HepG2 (cell line): ENCODE measurements around the gene C22orf15. TPM values are rescaled to one million over a fixed set of nuclear protein-coding genes. Genes with fewer than 3 reads are reported as not detected.

ENCODE experiments used
- ADNP ChIP-seq: sonication (generic); formaldehyde crosslinking; IDR thresholded peaks from 2 replicates; pipeline ENCODE4 v1.4.0; 2020; ENCODE audit warnings: missing genetic modification reagents
- FOXA1 ChIP-seq, 2 experiments: fragments of 450-650 bp in 1 of 2; sonication (generic) in 1 of 2; formaldehyde crosslinking in 1 of 2; IDR thresholded peaks; 2 replicates each; pipeline versions ENCODE4 v1.4.0 to v1.6.1; 2016 to 2020; ENCODE audit warnings: missing genetic modification reagents in 1 of 2
- FOXC1 ChIP-seq: sonication (generic); formaldehyde crosslinking; IDR thresholded peaks from 2 replicates; pipeline ENCODE4 v1.8.0; 2022; ENCODE audit warnings: mild to moderate bottlenecking, missing genetic modification reagents, borderline replicate concordance
- NFE2 ChIP-seq: sonication (generic); formaldehyde crosslinking; IDR thresholded peaks from 2 replicates; pipeline ENCODE4 v1.4.0; 2020; ENCODE audit warnings: missing genetic modification reagents
- REPIN1 ChIP-seq: sonication (generic); formaldehyde crosslinking; IDR thresholded peaks from 2 replicates; pipeline ENCODE4 v1.8.0; 2022; ENCODE audit warnings: missing genetic modification reagents, low read depth, mild to moderate bottlenecking, borderline replicate concordance
- ZNF30 ChIP-seq: sonication (generic); formaldehyde crosslinking; IDR thresholded peaks from 2 replicates; pipeline ENCODE4 v1.5.0; 2020; ENCODE audit warnings: mild to moderate bottlenecking, missing genetic modification reagents
- ZNF317 ChIP-seq: sonication (generic); formaldehyde crosslinking; IDR thresholded peaks from 2 replicates; pipeline ENCODE4 v1.5.0; 2020; ENCODE audit warnings: mild to moderate bottlenecking, missing genetic modification reagents
- ZNF562 ChIP-seq: sonication (generic); formaldehyde crosslinking; IDR thresholded peaks from 2 replicates; pipeline ENCODE4 v1.8.0; 2022; ENCODE audit warnings: missing genetic modification reagents, borderline replicate concordance
- ZNF629 ChIP-seq: sonication (generic); formaldehyde crosslinking; conservative IDR thresholded peaks from 2 replicates; pipeline ENCODE4 v1.5.0; 2020; ENCODE audit warnings: missing genetic modification reagents
- polyA plus RNA-seq, 8 experiments: library from polyadenylated mRNA; depleted of rRNA in 3 of 8; stranded (reverse) in 7 of 8; unstranded in 1 of 8; fragments of >200 nt; fragmentation: Illumina TruSeq in 4 of 8; extraction: Trizol in 4 of 8; gene quantifications; 2 replicates each; pipeline versions ENCODE4 v1.2.1 to v1.2.3, GENCODE V29; 2011 to 2016; ENCODE audit warnings: low read depth in 4 of 8, missing spikeins in 1 of 8, mixed read lengths in 1 of 8; ENCODE audit not compliant: insufficient read depth in 1 of 8
- total RNA-seq, 5 experiments: library from RNA; depleted of rRNA; stranded (reverse); fragments of >200 nt; fragmentation: Illumina TruSeq; extraction: Trizol; gene quantifications; 2 replicates each; pipeline ENCODE4 v1.2.3, GENCODE V29; 2016; ENCODE audit warnings: low read depth in 1 of 5
- TF ChIP-seq, protein P1 (sequence below): sonication (generic); formaldehyde crosslinking; IDR thresholded peaks from 2 replicates; pipeline ENCODE4 v1.5.1; 2020; ENCODE audit warnings: mild to moderate bottlenecking, missing genetic modification reagents, moderate library complexity
- TF ChIP-seq, protein P2 (sequence below): sonication (generic); formaldehyde crosslinking; IDR thresholded peaks from 2 replicates; pipeline ENCODE4 v1.5.0; 2020; ENCODE audit warnings: mild to moderate bottlenecking, missing genetic modification reagents, moderate library complexity

The C22orf15 gene
- total and polyA plus RNA-seq, 2 of the 13 experiments (the other 11 are each of a cell fraction or from before 2014, with no cell fraction given) = not detected

GRCh38 chr22:23775779-23776375 lies 13.1 kb downstream of the C22orf15 start (continued):
- no peak for TF ChIP-seq NFE2 (CRISPR knock-in tag)
- TF ChIP-seq, protein P1, sequence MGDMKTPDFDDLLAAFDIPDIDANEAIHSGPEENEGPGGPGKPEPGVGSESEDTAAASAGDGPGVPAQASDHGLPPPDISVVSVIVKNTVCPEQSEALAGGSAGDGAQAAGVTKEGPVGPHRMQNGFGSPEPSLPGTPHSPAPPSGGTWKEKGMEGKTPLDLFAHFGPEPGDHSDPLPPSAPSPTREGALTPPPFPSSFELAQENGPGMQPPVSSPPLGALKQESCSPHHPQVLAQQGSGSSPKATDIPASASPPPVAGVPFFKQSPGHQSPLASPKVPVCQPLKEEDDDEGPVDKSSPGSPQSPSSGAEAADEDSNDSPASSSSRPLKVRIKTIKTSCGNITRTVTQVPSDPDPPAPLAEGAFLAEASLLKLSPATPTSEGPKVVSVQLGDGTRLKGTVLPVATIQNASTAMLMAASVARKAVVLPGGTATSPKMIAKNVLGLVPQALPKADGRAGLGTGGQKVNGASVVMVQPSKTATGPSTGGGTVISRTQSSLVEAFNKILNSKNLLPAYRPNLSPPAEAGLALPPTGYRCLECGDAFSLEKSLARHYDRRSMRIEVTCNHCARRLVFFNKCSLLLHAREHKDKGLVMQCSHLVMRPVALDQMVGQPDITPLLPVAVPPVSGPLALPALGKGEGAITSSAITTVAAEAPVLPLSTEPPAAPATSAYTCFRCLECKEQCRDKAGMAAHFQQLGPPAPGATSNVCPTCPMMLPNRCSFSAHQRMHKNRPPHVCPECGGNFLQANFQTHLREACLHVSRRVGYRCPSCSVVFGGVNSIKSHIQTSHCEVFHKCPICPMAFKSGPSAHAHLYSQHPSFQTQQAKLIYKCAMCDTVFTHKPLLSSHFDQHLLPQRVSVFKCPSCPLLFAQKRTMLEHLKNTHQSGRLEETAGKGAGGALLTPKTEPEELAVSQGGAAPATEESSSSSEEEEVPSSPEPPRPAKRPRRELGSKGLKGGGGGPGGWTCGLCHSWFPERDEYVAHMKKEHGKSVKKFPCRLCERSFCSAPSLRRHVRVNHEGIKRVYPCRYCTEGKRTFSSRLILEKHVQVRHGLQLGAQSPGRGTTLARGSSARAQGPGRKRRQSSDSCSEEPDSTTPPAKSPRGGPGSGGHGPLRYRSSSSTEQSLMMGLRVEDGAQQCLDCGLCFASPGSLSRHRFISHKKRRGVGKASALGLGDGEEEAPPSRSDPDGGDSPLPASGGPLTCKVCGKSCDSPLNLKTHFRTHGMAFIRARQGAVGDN (CRISPR knock-in tag) = peak; percentile 18; the same call in 1 of the 2 replicates
- TF ChIP-seq FOXC1 (CRISPR knock-in tag) = no peak
- 0 out of 2 replicates have a peak, but pooled peaks have one; percentile 29 for TF ChIP-seq ZNF317 (CRISPR knock-in tag)
- TF ChIP-seq, protein P2, sequence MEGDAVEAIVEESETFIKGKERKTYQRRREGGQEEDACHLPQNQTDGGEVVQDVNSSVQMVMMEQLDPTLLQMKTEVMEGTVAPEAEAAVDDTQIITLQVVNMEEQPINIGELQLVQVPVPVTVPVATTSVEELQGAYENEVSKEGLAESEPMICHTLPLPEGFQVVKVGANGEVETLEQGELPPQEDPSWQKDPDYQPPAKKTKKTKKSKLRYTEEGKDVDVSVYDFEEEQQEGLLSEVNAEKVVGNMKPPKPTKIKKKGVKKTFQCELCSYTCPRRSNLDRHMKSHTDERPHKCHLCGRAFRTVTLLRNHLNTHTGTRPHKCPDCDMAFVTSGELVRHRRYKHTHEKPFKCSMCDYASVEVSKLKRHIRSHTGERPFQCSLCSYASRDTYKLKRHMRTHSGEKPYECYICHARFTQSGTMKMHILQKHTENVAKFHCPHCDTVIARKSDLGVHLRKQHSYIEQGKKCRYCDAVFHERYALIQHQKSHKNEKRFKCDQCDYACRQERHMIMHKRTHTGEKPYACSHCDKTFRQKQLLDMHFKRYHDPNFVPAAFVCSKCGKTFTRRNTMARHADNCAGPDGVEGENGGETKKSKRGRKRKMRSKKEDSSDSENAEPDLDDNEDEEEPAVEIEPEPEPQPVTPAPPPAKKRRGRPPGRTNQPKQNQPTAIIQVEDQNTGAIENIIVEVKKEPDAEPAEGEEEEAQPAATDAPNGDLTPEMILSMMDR (CRISPR knock-in tag) = peak; percentile 48
- no peak for TF ChIP-seq ZNF562 (CRISPR knock-in tag)
- no peak for TF ChIP-seq ZNF30 (CRISPR knock-in tag)
- TF ChIP-seq REPIN1 (CRISPR knock-in tag) = no peak
- peak; percentile 97 for TF ChIP-seq ZNF629
- TF ChIP-seq FOXA1 (IDR thresholded peaks at IDR 0.05) = no peak
- no peak for TF ChIP-seq FOXA1 (CRISPR knock-in tag; IDR thresholded peaks at IDR 0.05)
- TF ChIP-seq ADNP = 0 out of 2 replicates have a peak, but pooled peaks have one; percentile 73
- TF ChIP-seq, all 625 proteins: peak for 18
